Measurements from ENCODE around the gene DERA.

The DERA gene

GRCh38 chr12:16076557-16076956 is 165.4 kb downstream of the DERA start:
- Histone ChIP-seq H3K36me3 (ENCODE audit: control insufficient read depth in 2 of 2, insufficient read depth in 2 of 2, low read length in 2 of 2) (no peaks in the 10 kb centered on the region), H3K27me3 (ENCODE audit: control insufficient read depth in 2 of 2, insufficient read depth in 2 of 2, low read length in 2 of 2) (no peaks in the 10 kb centered on the region), H3K27ac (ENCODE audit: low read depth in 2 of 2, low read length in 2 of 2) (no peak overlapping the region), H3K4me1 (ENCODE audit: control insufficient read depth in 2 of 2, insufficient read depth in 2 of 2, low read length in 2 of 2) (peaks cover 0 to 4% of the 10 kb centered on the region in 2 donors), H3K9ac (ENCODE audit: low read depth in 1 of 2, low read length in 2 of 2) (no peak overlapping the region), H3K4me3 (ENCODE audit: low read length in 2 of 2) (no peak overlapping the region), H3K9me3 (ENCODE audit: control insufficient read depth in 2 of 2, low read length in 2 of 2) (no peaks in the 10 kb centered on the region)

GRCh38 chr12:16076970-16077522 is 165.9 kb downstream of the DERA start:
- H3K36me3 ChIP-seq (ENCODE audit: control insufficient read depth in 2 of 2, insufficient read depth in 2 of 2, low read length in 2 of 2) = no peaks in the 10 kb centered on the region
- H3K9me3 ChIP-seq (ENCODE audit: control insufficient read depth in 2 of 2, low read length in 2 of 2) = no peaks in the 10 kb centered on the region
- H3K27me3 ChIP-seq (ENCODE audit: control insufficient read depth in 2 of 2, insufficient read depth in 2 of 2, low read length in 2 of 2) = no peaks in the 10 kb centered on the region
- no peak overlapping the region for H3K9ac ChIP-seq (ENCODE audit: low read depth in 1 of 2, low read length in 2 of 2)
- H3K4me3 ChIP-seq (ENCODE audit: low read length in 2 of 2) = no peak overlapping the region
- H3K27ac ChIP-seq (ENCODE audit: low read depth in 2 of 2, low read length in 2 of 2) = no peak overlapping the region
- H3K4me1 ChIP-seq (ENCODE audit: control insufficient read depth in 2 of 2, insufficient read depth in 2 of 2, low read length in 2 of 2) = peaks cover 0 to 4% of the 10 kb centered on the region in 2 donors

GRCh38 chr12:16086462-16086861 is 175.3 kb downstream of the DERA start:
- Histone ChIP-seq H3K27me3 (ENCODE audit: control insufficient read depth in 2 of 2, insufficient read depth in 2 of 2, low read length in 2 of 2) (no peaks in the 10 kb centered on the region), H3K9me3 (ENCODE audit: control insufficient read depth in 2 of 2, low read length in 2 of 2) (no peaks in the 10 kb centered on the region), H3K4me1 (ENCODE audit: control insufficient read depth in 2 of 2, insufficient read depth in 2 of 2, low read length in 2 of 2) (no peaks in the 10 kb centered on the region), H3K36me3 (ENCODE audit: control insufficient read depth in 2 of 2, insufficient read depth in 2 of 2, low read length in 2 of 2) (no peaks in the 10 kb centered on the region), H3K27ac (ENCODE audit: low read depth in 2 of 2, low read length in 2 of 2) (no peak overlapping the region), H3K9ac (ENCODE audit: low read depth in 1 of 2, low read length in 2 of 2) (no peak overlapping the region), H3K4me3 (ENCODE audit: low read length in 2 of 2) (no peak overlapping the region)

GRCh38 chr12:16086942-16087341 is 175.8 kb downstream of the DERA start:
- no peak overlapping the region for H3K4me3 ChIP-seq (ENCODE audit: low read length in 2 of 2)
- no peaks in the 10 kb centered on the region for H3K4me1 ChIP-seq (ENCODE audit: control insufficient read depth in 2 of 2, insufficient read depth in 2 of 2, low read length in 2 of 2)
- no peak overlapping the region for H3K9ac ChIP-seq (ENCODE audit: low read depth in 1 of 2, low read length in 2 of 2)
- no peaks in the 10 kb centered on the region for H3K27me3 ChIP-seq (ENCODE audit: control insufficient read depth in 2 of 2, insufficient read depth in 2 of 2, low read length in 2 of 2)
- no peaks in the 10 kb centered on the region for H3K9me3 ChIP-seq (ENCODE audit: control insufficient read depth in 2 of 2, low read length in 2 of 2)
- no peak overlapping the region for H3K27ac ChIP-seq (ENCODE audit: low read depth in 2 of 2, low read length in 2 of 2)
- H3K36me3 ChIP-seq (ENCODE audit: control insufficient read depth in 2 of 2, insufficient read depth in 2 of 2, low read length in 2 of 2) = no peaks in the 10 kb centered on the region
